ENCODE data around the gene NPHP4.

Gene NPHP4

DNA sequence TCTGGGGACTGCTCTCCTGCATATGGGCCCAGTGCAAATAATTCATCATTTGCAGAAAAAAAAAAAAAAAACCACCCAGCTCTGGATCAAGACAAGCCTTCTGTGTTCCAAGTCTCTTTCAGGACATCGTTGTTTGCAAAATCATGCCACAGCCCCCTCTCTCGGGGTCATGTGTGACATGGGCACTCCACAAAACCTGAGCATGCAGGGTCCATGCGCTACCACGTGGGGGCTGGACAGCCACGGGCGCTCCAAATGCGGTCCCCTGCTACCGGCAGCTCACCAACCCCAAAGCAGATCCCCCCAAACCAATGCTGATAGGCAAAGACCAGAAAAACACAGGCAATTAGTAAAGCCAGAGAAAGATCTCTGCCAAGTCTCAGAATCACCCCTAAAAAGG lies 17.6 kb downstream of the NPHP4 start:
- Histone ChIP-seq H3K27me3 (ENCODE audit: insufficient read depth, low read length) (no peaks in the 10 kb centered on the region), H2AFZ (ENCODE audit: low read length) (no peak overlapping the region), H3K9ac (ENCODE audit: low read length) (no peak overlapping the region), H3K79me2 (ENCODE audit: insufficient read depth, low read length) (no peaks in the 10 kb centered on the region), H3K9me2 (ENCODE audit: low read depth, low read length) (no peaks in the 10 kb centered on the region), H3K4me2 (ENCODE audit: low read length) (no peak overlapping the region), H3K4me1 (ENCODE audit: insufficient read depth, low read length, severe bottlenecking) (no peaks in the 10 kb centered on the region), H3K27ac (ENCODE audit: low read depth, low read length, poor library complexity, severe bottlenecking) (no peak overlapping the region), H3K4me3 (ENCODE audit: low read depth, low read length, poor library complexity, severe bottlenecking) (no peak overlapping the region), H3F3A (ENCODE audit: insufficient read depth, low read length) (no peaks in the 10 kb centered on the region), H3K9me3 (ENCODE audit: low read length) (no peaks in the 10 kb centered on the region), H4K20me1 (ENCODE audit: insufficient read depth, low read length) (no peaks in the 10 kb centered on the region), H3K36me3 (ENCODE audit: insufficient read depth, low read length) (no peaks in the 10 kb centered on the region)
- TF ChIP-seq EZH2 (IDR thresholded peaks at IDR 0.05; ENCODE audit: borderline replicate concordance, low read length): no peak
- TF ChIP-seq, protein P1, sequence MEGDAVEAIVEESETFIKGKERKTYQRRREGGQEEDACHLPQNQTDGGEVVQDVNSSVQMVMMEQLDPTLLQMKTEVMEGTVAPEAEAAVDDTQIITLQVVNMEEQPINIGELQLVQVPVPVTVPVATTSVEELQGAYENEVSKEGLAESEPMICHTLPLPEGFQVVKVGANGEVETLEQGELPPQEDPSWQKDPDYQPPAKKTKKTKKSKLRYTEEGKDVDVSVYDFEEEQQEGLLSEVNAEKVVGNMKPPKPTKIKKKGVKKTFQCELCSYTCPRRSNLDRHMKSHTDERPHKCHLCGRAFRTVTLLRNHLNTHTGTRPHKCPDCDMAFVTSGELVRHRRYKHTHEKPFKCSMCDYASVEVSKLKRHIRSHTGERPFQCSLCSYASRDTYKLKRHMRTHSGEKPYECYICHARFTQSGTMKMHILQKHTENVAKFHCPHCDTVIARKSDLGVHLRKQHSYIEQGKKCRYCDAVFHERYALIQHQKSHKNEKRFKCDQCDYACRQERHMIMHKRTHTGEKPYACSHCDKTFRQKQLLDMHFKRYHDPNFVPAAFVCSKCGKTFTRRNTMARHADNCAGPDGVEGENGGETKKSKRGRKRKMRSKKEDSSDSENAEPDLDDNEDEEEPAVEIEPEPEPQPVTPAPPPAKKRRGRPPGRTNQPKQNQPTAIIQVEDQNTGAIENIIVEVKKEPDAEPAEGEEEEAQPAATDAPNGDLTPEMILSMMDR (IDR thresholded peaks at IDR 0.05; ENCODE audit: low read length): no peak

DNA sequence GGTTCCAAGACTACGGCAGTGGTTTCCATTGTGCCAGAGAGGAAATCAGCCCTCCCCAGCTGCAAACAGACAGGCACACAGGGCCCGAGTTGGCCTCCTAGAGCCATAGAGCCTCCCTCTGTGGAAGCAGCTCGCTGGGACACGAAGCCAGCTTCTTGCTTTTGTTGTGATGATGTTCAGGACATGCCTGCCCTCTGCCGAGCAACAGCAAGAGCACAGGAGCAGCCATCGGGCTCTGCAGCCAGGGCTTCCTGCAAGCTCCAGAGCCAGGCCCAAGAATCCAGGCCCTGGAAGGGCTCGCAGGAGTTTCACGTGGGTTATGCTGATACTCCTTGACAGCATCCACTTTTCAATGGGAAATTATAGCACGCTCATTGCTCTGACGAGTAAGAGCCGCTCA lies 18.5 kb downstream of the NPHP4 start:
- no peaks in the 10 kb centered on the region for H3K79me2 ChIP-seq (ENCODE audit: insufficient read depth, low read length)
- H3K9me2 ChIP-seq (ENCODE audit: low read depth, low read length): no peaks in the 10 kb centered on the region
- H3K4me2 ChIP-seq (ENCODE audit: low read length): no peak overlapping the region
- TF ChIP-seq EZH2 (IDR thresholded peaks at IDR 0.05; ENCODE audit: borderline replicate concordance, low read length): no peak
- TF ChIP-seq, protein P1 (IDR thresholded peaks at IDR 0.05; ENCODE audit: low read length): no peak
- H4K20me1 ChIP-seq (ENCODE audit: insufficient read depth, low read length): no peaks in the 10 kb centered on the region
- no peaks in the 10 kb centered on the region for H3K9me3 ChIP-seq (ENCODE audit: low read length)
- no peaks in the 10 kb centered on the region for H3K27me3 ChIP-seq (ENCODE audit: insufficient read depth, low read length)
- no peak overlapping the region for H2AFZ ChIP-seq (ENCODE audit: low read length)
- no peak overlapping the region for H3K27ac ChIP-seq (ENCODE audit: low read depth, low read length, poor library complexity, severe bottlenecking)
- no peak overlapping the region for H3K9ac ChIP-seq (ENCODE audit: low read length)
- H3K4me3 ChIP-seq (ENCODE audit: low read depth, low read length, poor library complexity, severe bottlenecking): no peak overlapping the region
- no peaks in the 10 kb centered on the region for H3K36me3 ChIP-seq (ENCODE audit: insufficient read depth, low read length)
- no peaks in the 10 kb centered on the region for H3F3A ChIP-seq (ENCODE audit: insufficient read depth, low read length)
- H3K4me1 ChIP-seq (ENCODE audit: insufficient read depth, low read length, severe bottlenecking): no peaks in the 10 kb centered on the region

DNA sequence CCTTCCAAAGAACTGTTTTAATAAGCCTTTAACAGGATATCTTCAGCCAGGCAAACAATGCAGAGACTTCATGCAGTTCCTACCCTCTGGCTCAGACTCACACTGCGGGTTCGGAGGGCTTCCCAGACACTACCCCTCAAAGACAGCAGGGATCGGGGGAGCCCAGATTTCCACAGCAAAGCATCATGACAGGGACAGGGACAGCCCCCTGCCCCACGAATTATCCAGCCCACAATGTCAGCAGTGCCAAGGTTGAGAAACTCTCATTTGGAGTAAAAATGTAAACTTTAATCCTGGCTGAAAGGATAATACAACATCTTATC lies 20.1 kb downstream of the NPHP4 start:
- TF ChIP-seq EZH2 (IDR thresholded peaks at IDR 0.05; ENCODE audit: borderline replicate concordance, low read length): no peak
- Histone ChIP-seq H3K9me3 (ENCODE audit: low read length) (no peaks in the 10 kb centered on the region), H3K36me3 (ENCODE audit: insufficient read depth, low read length) (no peaks in the 10 kb centered on the region), H3K27me3 (ENCODE audit: insufficient read depth, low read length) (no peaks in the 10 kb centered on the region), H3K4me2 (ENCODE audit: low read length) (no peak overlapping the region), H3K4me1 (ENCODE audit: insufficient read depth, low read length, severe bottlenecking) (no peaks in the 10 kb centered on the region), H3F3A (ENCODE audit: insufficient read depth, low read length) (no peaks in the 10 kb centered on the region), H3K9me2 (ENCODE audit: low read depth, low read length) (no peaks in the 10 kb centered on the region), H3K9ac (ENCODE audit: low read length) (no peak overlapping the region), H3K4me3 (ENCODE audit: low read depth, low read length, poor library complexity, severe bottlenecking) (no peak overlapping the region), H3K27ac (ENCODE audit: low read depth, low read length, poor library complexity, severe bottlenecking) (no peak overlapping the region), H2AFZ (ENCODE audit: low read length) (no peak overlapping the region), H4K20me1 (ENCODE audit: insufficient read depth, low read length) (no peaks in the 10 kb centered on the region), H3K79me2 (ENCODE audit: insufficient read depth, low read length) (no peaks in the 10 kb centered on the region)

DNA sequence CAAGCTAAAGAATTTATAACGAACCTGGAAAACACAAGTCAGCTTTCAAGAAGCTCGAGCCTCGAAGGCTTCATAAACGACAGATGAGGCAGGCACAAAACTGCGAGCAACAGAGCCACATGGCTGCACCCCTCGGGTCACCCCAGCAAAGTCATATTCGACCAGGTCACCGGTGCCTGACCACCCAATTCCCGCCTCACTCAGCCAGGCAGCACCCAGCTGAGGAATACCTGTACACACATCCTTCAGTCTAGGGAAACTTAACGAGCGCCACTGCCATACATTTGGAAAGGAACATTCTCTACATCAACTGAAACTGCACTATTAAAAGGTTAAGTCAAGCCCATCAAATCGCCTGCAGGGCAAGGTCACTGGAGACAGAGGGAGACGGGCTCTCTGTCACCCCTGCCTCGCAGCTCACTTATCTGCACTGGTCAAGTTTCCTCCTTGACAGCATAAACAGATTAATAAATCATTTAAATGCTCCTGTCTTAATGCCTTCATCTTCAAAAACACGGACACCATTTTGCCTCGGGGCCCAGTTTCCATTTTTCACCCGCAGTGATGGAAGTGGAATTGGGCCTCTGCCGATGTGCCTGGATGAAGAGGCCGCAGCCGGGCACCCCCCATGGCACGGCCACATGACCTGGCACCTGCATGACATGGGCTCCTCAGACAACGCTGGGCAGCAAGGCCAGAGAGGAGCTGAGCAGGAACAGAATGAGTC lies 20.6 kb downstream of the NPHP4 start:
- Histone ChIP-seq H3K27ac (ENCODE audit: low read depth, low read length, poor library complexity, severe bottlenecking) (no peak overlapping the region), H3K9me2 (ENCODE audit: low read depth, low read length) (no peaks in the 10 kb centered on the region), H3K4me1 (ENCODE audit: insufficient read depth, low read length, severe bottlenecking) (no peaks in the 10 kb centered on the region), H3K9me3 (ENCODE audit: low read length) (no peaks in the 10 kb centered on the region), H3K79me2 (ENCODE audit: insufficient read depth, low read length) (no peaks in the 10 kb centered on the region), H2AFZ (ENCODE audit: low read length) (no peak overlapping the region), H3K9ac (ENCODE audit: low read length) (no peak overlapping the region), H3K36me3 (ENCODE audit: insufficient read depth, low read length) (no peaks in the 10 kb centered on the region), H4K20me1 (ENCODE audit: insufficient read depth, low read length) (no peaks in the 10 kb centered on the region), H3K27me3 (ENCODE audit: insufficient read depth, low read length) (no peaks in the 10 kb centered on the region), H3F3A (ENCODE audit: insufficient read depth, low read length) (no peaks in the 10 kb centered on the region), H3K4me2 (ENCODE audit: low read length) (no peak overlapping the region), H3K4me3 (ENCODE audit: low read depth, low read length, poor library complexity, severe bottlenecking) (no peak overlapping the region)
- no peak for TF ChIP-seq EZH2 (IDR thresholded peaks at IDR 0.05; ENCODE audit: borderline replicate concordance, low read length)
- TF ChIP-seq, protein P1 (IDR thresholded peaks at IDR 0.05; ENCODE audit: low read length): no peak

Measured in OCI-LY1 (cell line).